ENCODE data around the gene TAF1C. TPM values are rescaled to one million over a fixed set of nuclear protein-coding genes. Genes with fewer than 3 reads are reported as not detected.

The TAF1C gene
- total RNA-seq, 4 donors from 2014 or later, result 46.7 to 75.5 (median 55.2) TPM

GRCh38 chr16:84196101-84196500, 9.2 kb upstream of the TAF1C start:
- Histone ChIP-seq H3K9me3 (no peaks in the 10 kb centered on the region), H3K27me3 (no peaks in the 10 kb centered on the region), H3K4me1 (peaks cover 42% of the 10 kb centered on the region), H3K36me3 (peaks cover 3% of the 10 kb centered on the region), H3K4me3 (peak overlapping the region; percentile 43), H3K27ac (peak overlapping the region; percentile 80)
- WGBS, result 64% methylated on average over 12 of the region's 16 CpGs
- TF ChIP-seq POLR2AphosphoS5 (IDR thresholded peaks at IDR 0.05) (no peak), CTCF (IDR thresholded peaks at IDR 0.05) (no peak), POLR2A (IDR thresholded peaks at IDR 0.05) (no peak), EP300 (IDR thresholded peaks at IDR 0.05) (no peak)
- DNase-seq (ENCODE audit: low spot score in 2 of 2), result no peak

GRCh38 chr16:84195201-84196093, 8.6 kb upstream of the TAF1C start:
- 47% methylated on average over 3 of the region's 38 CpGs for WGBS
- Histone ChIP-seq H3K9me3 (no peaks in the 10 kb centered on the region), H3K4me1 (peaks cover 42% of the 10 kb centered on the region), H3K4me3 (peak overlapping the region; percentile 43), H3K36me3 (peaks cover 3% of the 10 kb centered on the region), H3K27ac (no peak overlapping the region), H3K27me3 (no peaks in the 10 kb centered on the region)
- no peak for DNase-seq (ENCODE audit: low spot score in 2 of 2)
- no peak for TF ChIP-seq POLR2AphosphoS5 (IDR thresholded peaks at IDR 0.05)

- Histone ChIP-seq H3K27ac (no peak overlapping the region), H3K27me3 (no peaks in the 10 kb centered on the region), H3K9me3 (no peaks in the 10 kb centered on the region), H3K4me3 (no peak overlapping the region), H3K36me3 (peaks cover 3% of the 10 kb centered on the region), H3K4me1 (peaks cover 41% of the 10 kb centered on the region)
- WGBS, result 78% methylated on average over 25 of the region's 34 CpGs
- DNase-seq (ENCODE audit: low spot score in 2 of 2), result no peak
- no peak for TF ChIP-seq POLR2AphosphoS5 (IDR thresholded peaks at IDR 0.05)
- no peak for TF ChIP-seq POLR2A (IDR thresholded peaks at IDR 0.05)
- TF ChIP-seq CTCF (IDR thresholded peaks at IDR 0.05), result no peak
- TF ChIP-seq EP300 (IDR thresholded peaks at IDR 0.05), result no peak
Measured at GRCh38 chr16:84194470-84195200, 7.8 kb upstream of the TAF1C start.

- TF ChIP-seq POLR2A (IDR thresholded peaks at IDR 0.05) (no peak), EP300 (IDR thresholded peaks at IDR 0.05) (no peak), CTCF (IDR thresholded peaks at IDR 0.05) (no peak), POLR2AphosphoS5 (IDR thresholded peaks at IDR 0.05) (no peak)
- H3K4me1 ChIP-seq, result peaks cover 35% of the 10 kb centered on the region
- no peak overlapping the region for H3K4me3 ChIP-seq
- DNase-seq (ENCODE audit: low spot score in 2 of 2), result no peak
- H3K36me3 ChIP-seq, result peaks cover 3% of the 10 kb centered on the region
- no peaks in the 10 kb centered on the region for H3K9me3 ChIP-seq
- H3K27me3 ChIP-seq, result no peaks in the 10 kb centered on the region
- no peak overlapping the region for H3K27ac ChIP-seq
- WGBS, result 90% methylated on average over 11 of the region's 11 CpGs
Measured at GRCh38 chr16:84194018-84194417, 7.2 kb upstream of the TAF1C start.

- 84% methylated on average over 7 of the region's 7 CpGs for WGBS
- no peaks in the 10 kb centered on the region for H3K9me3 ChIP-seq
- H3K4me3 ChIP-seq, result no peak overlapping the region
- no peaks in the 10 kb centered on the region for H3K27me3 ChIP-seq
- DNase-seq (ENCODE audit: low spot score in 2 of 2), result no peak
- no peak overlapping the region for H3K27ac ChIP-seq
- H3K4me1 ChIP-seq, result peaks cover 29% of the 10 kb centered on the region
- TF ChIP-seq POLR2AphosphoS5 (IDR thresholded peaks at IDR 0.05) (no peak), EP300 (IDR thresholded peaks at IDR 0.05) (no peak), CTCF (IDR thresholded peaks at IDR 0.05) (no peak), POLR2A (IDR thresholded peaks at IDR 0.05) (no peak)
- H3K36me3 ChIP-seq, result peaks cover 3% of the 10 kb centered on the region
Measured at GRCh38 chr16:84193480-84193879, 6.6 kb upstream of the TAF1C start.

Measured in suprapubic skin (tissue), 4 donors.